K562 (cell line): ENCODE results near the gene CEP295NL. TPM values are rescaled to one million over a fixed set of nuclear protein-coding genes. Genes with fewer than 3 reads are reported as not detected.

Source experiments
- ATAC-seq: fragments of 200-7000 bp; cut with Tn5 transposase; 3 replicates; pipeline ENCODE4 v1.9.1; 2020; ENCODE audit warnings: moderate library complexity
- BruUV-seq: library from RNA; stranded (reverse); fragments of 400-500 nt; replicated peaks from 2 replicates; lab custom pipeline; 2021; lab: Mats Ljungman, UMichigan
- CTCF ChIA-PET: fragments of 300-600 bp; formaldehyde crosslinking; extraction: SDS; loops from one replicate; lab custom pipeline; 2021; ENCODE audit warnings: low intra/inter-chr PET ratio; lab: Yijun Ruan, JAX
- POLR2A ChIA-PET: fragments of 300-600, 350-650 bp; sonication (Branson Sonifier 250); formaldehyde crosslinking; extraction: SDS; loops from one replicate; lab custom pipeline; 2021; ENCODE audit warnings: antibody characterized with exemption, inconsistent platforms; lab: Yijun Ruan, JAX
- DNase-seq, 4 experiments: peaks; one replicate each; pipeline versions ENCODE4 v3.0.0 to v3.0.0-alpha.2; 2011 to 2018; ENCODE audit warnings: low spot score in 3 of 4, mixed read lengths in 3 of 4; ENCODE audit errors: extremely low read depth in 1 of 4
- FAIRE-seq: peaks from 2 replicates; lab custom pipeline; 2011; peaks lifted over from hg19 to GRCh38; lab: Jason Lieb, UNC
- H2AFZ ChIP-seq: 2 replicates; pipeline ENCODE4 v1.6.0; 2011; ENCODE audit warnings: low read depth, low read length, control low read depth, inconsistent platforms
- H3K27ac ChIP-seq: fragments of 200-600 bp; 3 replicates; pipeline ENCODE4 v1.8.0; 2011; ENCODE audit warnings: low read depth, mild to moderate bottlenecking, control low read depth, inconsistent platforms, low read length, moderate library complexity, mixed read lengths; ENCODE audit errors: extremely low read depth
- H3K27me3 ChIP-seq, 2 experiments: fragments of 300-600 bp in 1 of 2; 2 replicates in 1 of 2; 3 replicates in 1 of 2; pipeline versions ENCODE4 v1.6.0 to v1.8.0; 2011; ENCODE audit warnings: inconsistent platforms in 2 of 2, low read length in 2 of 2, mild to moderate bottlenecking in 1 of 2, mixed read lengths in 1 of 2, moderate library complexity in 1 of 2; ENCODE audit not compliant: control insufficient read depth in 2 of 2, insufficient read depth in 2 of 2
- H3K36me3 ChIP-seq: fragments of 300-600 bp; 3 replicates; pipeline ENCODE4 v1.8.0; 2011; ENCODE audit warnings: mild to moderate bottlenecking, low read length, inconsistent platforms; ENCODE audit not compliant: control insufficient read depth, insufficient read depth
- H3K4me1 ChIP-seq, 2 experiments: fragments of 200-600 bp in 1 of 2; replicated peaks in 1 of 2; 2 replicates in 1 of 2; 3 replicates in 1 of 2; pipeline versions ENCODE4 v1.5.1 to v1.8.0; 2011; ENCODE audit warnings: inconsistent platforms in 2 of 2, low read length in 2 of 2, mild to moderate bottlenecking in 1 of 2, mixed read lengths in 1 of 2, moderate library complexity in 1 of 2; ENCODE audit not compliant: control insufficient read depth in 2 of 2, insufficient read depth in 2 of 2
- H3K4me2 ChIP-seq: 2 replicates; pipeline ENCODE4 v1.6.1; 2011; ENCODE audit warnings: low read length, control low read depth, inconsistent platforms, mixed read lengths; ENCODE audit not compliant: insufficient read depth
- H3K4me3 ChIP-seq: fragments of 200-600 bp; sonication (generic), shearing (Covaris generic); 2 replicates; pipeline ENCODE4 v1.5.1; 2016; ENCODE audit warnings: control low read depth, inconsistent platforms
- H3K79me2 ChIP-seq: fragments of 200-600 bp; 3 replicates; pipeline ENCODE4 v1.8.0; 2011; ENCODE audit warnings: low read length, inconsistent platforms; ENCODE audit not compliant: control insufficient read depth, insufficient read depth
- H3K9ac ChIP-seq, 2 experiments: 2 replicates each; pipeline versions ENCODE4 v1.6.0 to v1.6.1; 2011; ENCODE audit warnings: low read depth in 2 of 2, low read length in 2 of 2, control low read depth in 1 of 2, inconsistent platforms in 1 of 2, mild to moderate bottlenecking in 1 of 2, mixed read lengths in 1 of 2; ENCODE audit not compliant: insufficient read depth in 1 of 2
- H3K9me1 ChIP-seq: one replicate; pipeline ENCODE4 v1.6.0; 2011; ENCODE audit warnings: inconsistent platforms, mild to moderate bottlenecking, low read length, moderate library complexity; ENCODE audit not compliant: control insufficient read depth, insufficient read depth
- H3K9me3 ChIP-seq: replicated peaks from 2 replicates; pipeline ENCODE4 v1.5.1; 2011; ENCODE audit warnings: low read depth, low read length, inconsistent platforms; ENCODE audit not compliant: control insufficient read depth, insufficient read depth
- H4K20me1 ChIP-seq: replicated peaks from 2 replicates; pipeline ENCODE4 v1.6.1; 2011; ENCODE audit warnings: low read length, inconsistent platforms, mixed read lengths; ENCODE audit not compliant: control insufficient read depth, insufficient read depth
- BMI1 ChIP-seq: fragments of 150-350 bp; IDR thresholded peaks from 2 replicates; pipeline ENCODE4 v1.6.1; 2014; ENCODE audit warnings: low read length
- CBFA2T2 ChIP-seq: fragments of 450-650 bp; conservative IDR thresholded peaks from 2 replicates; pipeline ENCODE4 v1.6.1; 2017; ENCODE audit warnings: mild to moderate bottlenecking
- CBFA2T3 ChIP-seq: fragments of 450-650 bp; IDR thresholded peaks from 2 replicates; pipeline ENCODE4 v1.6.1; 2017
- DNMT1 ChIP-seq: fragments of 450-650 bp; IDR thresholded peaks from 2 replicates; pipeline ENCODE4 v1.6.1; 2016; ENCODE audit warnings: antibody characterized with exemption, mild to moderate bottlenecking
- ETS2 ChIP-seq: IDR thresholded peaks from 2 replicates; pipeline ENCODE4 v1.6.1; 2016; ENCODE audit warnings: borderline replicate concordance, missing genetic modification characterization, mild to moderate bottlenecking, moderate library complexity, missing compliant biosample characterization; ENCODE audit not compliant: poor library complexity, severe bottlenecking
- FOS ChIP-seq: IDR thresholded peaks from 3 replicates; pipeline ENCODE4 v1.6.1; 2011; ENCODE audit not compliant: insufficient read length; ENCODE audit errors: extremely low read depth
- PRMT5 ChIP-seq: sonication (generic); formaldehyde crosslinking; IDR thresholded peaks from 2 replicates; pipeline ENCODE4 v1.5.0; 2020; ENCODE audit warnings: missing genetic modification reagents
- SNAPC5 ChIP-seq: fragments of 250-450 bp; sonication (Bioruptor Pico); IDR thresholded peaks from 2 replicates; pipeline ENCODE4 v1.8.0; 2021; ENCODE audit warnings: moderate library complexity, mild to moderate bottlenecking, inconsistent platforms
- SNRNP70 ChIP-seq: fragments of 200-400 bp; formaldehyde crosslinking; optimal IDR thresholded peaks from 2 replicates; pipeline ENCODE3; 2017; ENCODE audit warnings: low read depth, low read length
- SRSF1 ChIP-seq: fragments of 200-400 bp; formaldehyde crosslinking; IDR thresholded peaks from 2 replicates; pipeline ENCODE4 v1.6.1; 2017; ENCODE audit warnings: mild to moderate bottlenecking, low read depth, low read length, moderate library complexity
- TCF3 ChIP-seq: sonication (generic); formaldehyde crosslinking; IDR thresholded peaks from 2 replicates; pipeline ENCODE4 v1.4.0; 2020; ENCODE audit warnings: mild to moderate bottlenecking, missing genetic modification reagents
- ZNF644 ChIP-seq: fragments of 200-800 bp; sonication (Bioruptor generic); IDR thresholded peaks from 2 replicates; pipeline ENCODE4 v1.6.1; 2016; ENCODE audit warnings: low read depth, missing genetic modification characterization, missing compliant biosample characterization
- WGBS: fragments of 100-300 bp; shearing (Covaris generic); methylation state at CpG from one replicate; pipeline ENCODE4 v1.1.6; 2016; ENCODE audit warnings: low coverage, mixed read lengths; ENCODE audit not compliant: insufficient coverage; ENCODE audit errors: missing lambda C conversion rate; 5-methylcytosine and 5-hydroxymethylcytosine counted together
- in situ Hi-C: fragments of 300-500 bp; cut with MboI; formaldehyde crosslinking; loops from 4 replicates; pipeline ENCODE4 v1.15.0; 2018; ENCODE audit warnings: inconsistent platforms, mixed read lengths
- intact Hi-C: fragments of 100-400 bp; cut with micrococcal nuclease; formaldehyde crosslinking; loops from 2 replicates; pipeline ENCODE4 v1.14.2; 2022
- polyA plus RNA-seq, 8 experiments: library from polyadenylated mRNA; depleted of rRNA in 4 of 8; stranded (reverse) in 5 of 8; unstranded in 3 of 8; fragments of >200 nt; fragmentation: Nextera tagmentation in 2 of 8; fragmentation: Illumina TruSeq in 1 of 8; extraction: Ambion mirVana in 2 of 8; extraction: Trizol in 1 of 8; gene quantifications; 2 replicates each; pipeline versions ENCODE4 v1.2.1 to v1.2.3, GENCODE V29; 2011 to 2014; ENCODE audit warnings: inconsistent platforms in 1 of 8, missing spikeins in 1 of 8
- total RNA-seq, 7 experiments: library from RNA; depleted of rRNA in 6 of 7; stranded (reverse); fragments of >200 nt in 6 of 7; fragmentation: Illumina TruSeq in 2 of 7; extraction: Trizol in 2 of 7; gene quantifications; 2 replicates each; pipeline versions ENCODE4 v1.2.1 to v1.2.3, GENCODE V29; 2011 to 2021; ENCODE audit warnings: low replicate concordance in 1 of 7

CEP295NL gene
- total and polyA plus RNA-seq, 9 of the 15 experiments (the other 6 are each of a cell fraction or from before 2014, with no cell fraction given) = not detected

- intact Hi-C loops (no loop called here), in situ Hi-C loops (no loop called here)
- no peak overlapping the region for H2AFZ ChIP-seq
- DNase-seq = no peak
- WGBS = 4% methylated on average over 19 of the region's 20 CpGs
- H3K36me3 ChIP-seq = no peaks in the 10 kb centered on the region
- H3K27ac ChIP-seq = no peak overlapping the region
- H3K9me3 ChIP-seq = no peaks in the 10 kb centered on the region
- ATAC-seq = no peak
- ChIA-PET POLR2A (no interaction called here), CTCF (no interaction called here)
- peaks cover 18% of the 10 kb centered on the region; the same call in 1 of the 2 replicates for H4K20me1 ChIP-seq
- no TSS peak for BruUV-seq
- no peaks in the 10 kb centered on the region for H3K79me2 ChIP-seq
- H3K9ac ChIP-seq = no peak overlapping the region
- no peak for TF ChIP-seq DNMT1
- TF ChIP-seq PRMT5 = no peak
- TF ChIP-seq CBFA2T2 = peak; percentile 34; the same call in 1 of the 2 replicates
- TF ChIP-seq CBFA2T3 = peak; percentile 54
- peak; percentile 20; the same call in 1 of the 2 replicates for TF ChIP-seq TCF3 (CRISPR knock-in tag)
- no peak for TF ChIP-seq ZNF644 (tag)
- TF ChIP-seq SNAPC5 = no peak
- no peak for TF ChIP-seq BMI1
- no peak for TF ChIP-seq SRSF1
- TF ChIP-seq FOS = no peak
- no peak for TF ChIP-seq ETS2
- no peak for TF ChIP-seq SNRNP70
- no peak overlapping the region for H3K4me3 ChIP-seq
- peaks cover 57 to 83% of the 10 kb centered on the region in 2 experiments for H3K27me3 ChIP-seq
- no peaks in the 10 kb centered on the region for H3K9me1 ChIP-seq
- peaks cover 0 to 18% of the 10 kb centered on the region in 2 experiments; a peak in 2 of 5 replicates for H3K4me1 ChIP-seq
- no peak overlapping the region for H3K4me2 ChIP-seq
- no peak for FAIRE-seq
Measured at GRCh38 chr17:78919861-78920450, 17.0 kb upstream of the CEP295NL start.
